Muscle of leg (tissue), 16 donors: Measurements from ENCODE around the gene ICOS. TPM values are rescaled to one million over a fixed set of nuclear protein-coding genes. Genes with fewer than 3 reads are reported as not detected.

ENCODE experiments used
- DNase-seq: peaks from one replicate; pipeline ENCODE4 v3.0.0; 2013
- H3K27ac ChIP-seq: one replicate; pipeline ENCODE4 v1.5.1; 2013; ENCODE audit warnings: mild to moderate bottlenecking, low read length, control low read depth
- H3K27me3 ChIP-seq: one replicate; pipeline ENCODE4 v1.6.1; 2013; ENCODE audit warnings: low read length; ENCODE audit not compliant: control insufficient read depth, insufficient read depth
- H3K36me3 ChIP-seq: one replicate; pipeline ENCODE4 v1.6.1; 2013; ENCODE audit warnings: low read length; ENCODE audit not compliant: control insufficient read depth, insufficient read depth
- H3K4me1 ChIP-seq: one replicate; pipeline ENCODE4 v1.6.1; 2013; ENCODE audit warnings: low read length; ENCODE audit not compliant: control insufficient read depth, insufficient read depth
- H3K4me3 ChIP-seq: one replicate; pipeline ENCODE4 v1.5.1; 2013; ENCODE audit warnings: low read length, control low read depth
- H3K9me3 ChIP-seq: replicated peaks from 2 replicates; pipeline ENCODE4 v1.6.1; 2013; ENCODE audit warnings: low read depth, low read length; ENCODE audit not compliant: control insufficient read depth
- WGBS: methylation state at CpG from one replicate; pipeline ENCODE4 v1.1.5; 2013; ENCODE audit warnings: missing lambda C conversion rate; ENCODE audit not compliant: insufficient coverage; 5-methylcytosine and 5-hydroxymethylcytosine counted together
- long read RNA-seq, 11 donors: transcript quantifications; one replicate each; lab custom pipeline, GENCODE V29; 2026
- polyA plus RNA-seq, 8 donors: library from polyadenylated mRNA; unstranded; fragments of 120-200 nt; gene quantifications; one replicate each; pipeline versions ENCODE4 v1.2.1 to v1.2.3, GENCODE V29; 2013; ENCODE audit warnings: inconsistent platforms in 1 of 8, low replicate concordance in 1 of 8; ENCODE audit not compliant: insufficient read length in 8 of 8, insufficient read depth in 1 of 8
- total RNA-seq: library from RNA; stranded (reverse); fragments of 120-200 nt; gene quantifications from one replicate; pipeline ENCODE4 v1.2.4, GENCODE V29; 2013

Gene ICOS
- total RNA-seq = not detected
- polyA plus RNA-seq = under 1 TPM in 1 of 8 donors, not detected in 7; 0.04 TPM
- long read RNA-seq, donor 1 = 0 reads
- long read RNA-seq, donor 2 = 0 reads
- long read RNA-seq, donor 3 = 0 reads
- long read RNA-seq, donor 4 = 0 reads
- long read RNA-seq, donor 5 = 0 reads
- long read RNA-seq, donor 6 = 0 reads
- long read RNA-seq, donor 7 = 0 reads
- long read RNA-seq, donor 8 = 0 reads
- long read RNA-seq, donor 9 = 0 reads
- long read RNA-seq, donor 10 = 0 reads
- long read RNA-seq, donor 11 = 0 reads

GRCh38 chr2:203936535-203936934 is at the start of gene ICOS:
Gene ICOS (plus strand): TSS chr2:203936763. CDS start chr2:203936815, 52 bp downstream.
- Histone ChIP-seq H3K4me3 (no peak within 1 kb of the TSS), H3K27ac (no peak within 1 kb of the TSS), H3K27me3 (no peaks in the 10 kb centered on the region), H3K36me3 (no peaks in the 10 kb centered on the region), H3K9me3 (no peaks in the 10 kb centered on the region), H3K4me1 (no peaks in the 10 kb centered on the region)
- no peak for DNase-seq
- WGBS = no CpG with 5 or more reads among the region's 5 CpGs

- no peaks in the 10 kb centered on the region for H3K27me3 ChIP-seq
- no peaks in the 10 kb centered on the region for H3K9me3 ChIP-seq
- H3K36me3 ChIP-seq = no peaks in the 10 kb centered on the region
- H3K4me3 ChIP-seq = no peak overlapping the region
- peaks cover 9% of the 10 kb centered on the region for H3K4me1 ChIP-seq
- peak; percentile 61 for DNase-seq
- peak overlapping the region; percentile 57 for H3K27ac ChIP-seq
Observed at GRCh38 chr2:203887677-203888076, 48.9 kb upstream of the ICOS start.

GRCh38 chr2:203889542-203889941 is 47.0 kb upstream of the ICOS start:
- DNase-seq = no peak
- no peaks in the 10 kb centered on the region for H3K36me3 ChIP-seq
- no peak overlapping the region for H3K4me3 ChIP-seq
- no peaks in the 10 kb centered on the region for H3K9me3 ChIP-seq
- peaks cover 16% of the 10 kb centered on the region for H3K4me1 ChIP-seq
- no CpG with 5 or more reads among the region's 1 CpG for WGBS
- no peak overlapping the region for H3K27ac ChIP-seq
- H3K27me3 ChIP-seq = no peaks in the 10 kb centered on the region

- H3K36me3 ChIP-seq = no peaks in the 10 kb centered on the region
- DNase-seq = no peak
- H3K4me3 ChIP-seq = no peak overlapping the region
- H3K27ac ChIP-seq = no peak overlapping the region
- no peaks in the 10 kb centered on the region for H3K9me3 ChIP-seq
- WGBS = no CpG with 5 or more reads among the region's 1 CpG
- no peaks in the 10 kb centered on the region for H3K27me3 ChIP-seq
- peaks cover 16% of the 10 kb centered on the region for H3K4me1 ChIP-seq
Observed at GRCh38 chr2:203889944-203890343, 46.6 kb upstream of the ICOS start.

- no peaks in the 10 kb centered on the region for H3K36me3 ChIP-seq
- H3K27me3 ChIP-seq = no peaks in the 10 kb centered on the region
- no peak for DNase-seq
- H3K9me3 ChIP-seq = no peaks in the 10 kb centered on the region
- H3K4me1 ChIP-seq = peaks cover 16% of the 10 kb centered on the region
- H3K27ac ChIP-seq = no peak overlapping the region
- no CpG with 5 or more reads among the region's 1 CpG for WGBS
- H3K4me3 ChIP-seq = no peak overlapping the region
Observed at GRCh38 chr2:203890733-203891132, 45.8 kb upstream of the ICOS start.

GRCh38 chr2:203891474-203891873 is 45.1 kb upstream of the ICOS start:
- Histone ChIP-seq H3K4me1 (peaks cover 16% of the 10 kb centered on the region), H3K4me3 (no peak overlapping the region), H3K36me3 (no peaks in the 10 kb centered on the region), H3K27ac (no peak overlapping the region), H3K27me3 (no peaks in the 10 kb centered on the region), H3K9me3 (no peaks in the 10 kb centered on the region)
- DNase-seq = peak; percentile 33
- WGBS = 89% methylated on average over 1 of the region's 2 CpGs

- H3K27me3 ChIP-seq = no peaks in the 10 kb centered on the region
- H3K9me3 ChIP-seq = no peaks in the 10 kb centered on the region
- no peaks in the 10 kb centered on the region for H3K36me3 ChIP-seq
- WGBS = 92% methylated on average over 3 of the region's 4 CpGs
- no peak overlapping the region for H3K4me3 ChIP-seq
- no peak overlapping the region for H3K27ac ChIP-seq
- peaks cover 14% of the 10 kb centered on the region for H3K4me1 ChIP-seq
- no peak for DNase-seq
Observed at GRCh38 chr2:203892207-203892606, 44.4 kb upstream of the ICOS start.

GRCh38 chr2:203893401-203893800 is 43.2 kb upstream of the ICOS start:
- Histone ChIP-seq H3K27me3 (no peaks in the 10 kb centered on the region), H3K4me1 (peaks cover 14% of the 10 kb centered on the region), H3K36me3 (no peaks in the 10 kb centered on the region), H3K4me3 (no peak overlapping the region), H3K27ac (no peak overlapping the region), H3K9me3 (no peaks in the 10 kb centered on the region)
- DNase-seq = peak; percentile 99

- H3K36me3 ChIP-seq = no peaks in the 10 kb centered on the region
- 61% methylated on average over 6 of the region's 7 CpGs for whole genome bisulfite sequencing
- no peak for DNase-seq
- H3K27me3 ChIP-seq = no peaks in the 10 kb centered on the region
- no peak overlapping the region for H3K4me3 ChIP-seq
- no peak overlapping the region for H3K27ac ChIP-seq
- H3K4me1 ChIP-seq = peaks cover 14% of the 10 kb centered on the region
- no peaks in the 10 kb centered on the region for H3K9me3 ChIP-seq
Observed at GRCh38 chr2:203893840-203894239, 42.7 kb upstream of the ICOS start.

- H3K27me3 ChIP-seq = no peaks in the 10 kb centered on the region
- H3K9me3 ChIP-seq = no peaks in the 10 kb centered on the region
- H3K27ac ChIP-seq = no peak overlapping the region
- H3K36me3 ChIP-seq = no peaks in the 10 kb centered on the region
- WGBS = no CpG with 5 or more reads among the region's 1 CpG
- peaks cover 14% of the 10 kb centered on the region for H3K4me1 ChIP-seq
- no peak for DNase-seq
- no peak overlapping the region for H3K4me3 ChIP-seq
Observed at GRCh38 chr2:203894262-203894661, 42.3 kb upstream of the ICOS start.

GRCh38 chr2:203897544-203897943 is 39.0 kb upstream of the ICOS start:
- H3K9me3 ChIP-seq = peaks cover 13% of the 10 kb centered on the region
- DNase-seq = peak; percentile 52
- H3K27ac ChIP-seq = peak overlapping the region; percentile 15
- H3K4me1 ChIP-seq = peaks cover 9% of the 10 kb centered on the region
- H3K4me3 ChIP-seq = no peak overlapping the region
- H3K27me3 ChIP-seq = no peaks in the 10 kb centered on the region
- no CpG with 5 or more reads among the region's 2 CpGs for WGBS
- H3K36me3 ChIP-seq = no peaks in the 10 kb centered on the region
